Lung microvascular endothelial cell (primary cell): ENCODE results near the gene LVRN. TPM values are rescaled to one million over a fixed set of nuclear protein-coding genes. Genes with fewer than 3 reads are reported as not detected.

Source experiments
- total RNA-seq: library from RNA; depleted of rRNA; stranded (reverse); fragments of >200 nt; gene quantifications from 2 replicates; pipeline ENCODE4 v1.2.1, GENCODE V29; 2014

LVRN gene
- total RNA-seq, 1 donor from 2014 or later, result under 0.01 TPM

Other genes starting within 250 kb of the LVRN start
- gene CDO1, start 145.8 kb upstream of the LVRN start, total RNA-seq, result 0.65 TPM in 1 of 2 replicates, not detected in the other
- gene ATG12, start 120.9 kb upstream of the LVRN start, total RNA-seq, result 17.9 and 18.8 TPM in 2 replicates
- 57.7 and 63.2 TPM in 2 replicates for gene AP3S1, start 120.5 kb upstream of the LVRN start, total RNA-seq
- gene ARL14EPL, start 70.0 kb downstream of the LVRN start, total RNA-seq, result under 0.01 TPM in 2 replicates
- gene COMMD10, start 122.5 kb downstream of the LVRN start, total RNA-seq, result 32.7 and 39.3 TPM in 2 replicates